Smooth muscle cell of the brain vasculature (primary cell): Measurements from ENCODE around the gene MAP7.
"Not testable (repeated sequence)": the region's sequence is repeated elsewhere in the genome, so short reads cannot be mapped to it uniquely, and the experiment has no call there.

Experiments
- DNase-seq: peaks from one replicate; pipeline ENCODE4 v3.0.0-alpha.2; 2012; ENCODE audit warnings: low read depth, low spot score

MAP7 gene

GRCh38 chr6:136338486-136338885 lies 211.7 kb downstream of the MAP7 start:
- DNase-seq, result no peak

GRCh38 chr6:136337606-136338005 lies 212.6 kb downstream of the MAP7 start:
- no peak for DNase-seq

- DNase-seq, result no peak
These were observed 213.1 kb downstream of the MAP7 start for GRCh38 chr6:136337121-136337520.

GRCh38 chr6:136335736-136336363 lies 214.4 kb downstream of the MAP7 start:
- DNase-seq, result no peak

GRCh38 chr6:136334853-136335252 lies 215.4 kb downstream of the MAP7 start:
- no peak for DNase-seq

GRCh38 chr6:136334465-136334846 lies 215.8 kb downstream of the MAP7 start:
- no peak for DNase-seq

- DNase-seq, result no peak
These were observed 216.3 kb downstream of the MAP7 start for GRCh38 chr6:136333824-136334464.

GRCh38 chr6:136331461-136331860 lies 218.8 kb downstream of the MAP7 start:
- DNase-seq, result no peak

GRCh38 chr6:136330634-136331033 lies 219.6 kb downstream of the MAP7 start:
- no peak for DNase-seq

GRCh38 chr6:136326038-136326553 lies 224.1 kb downstream of the MAP7 start:
- DNase-seq, result no peak

- no peak for DNase-seq
These were observed 225.4 kb downstream of the MAP7 start for GRCh38 chr6:136324686-136325380.

GRCh38 chr6:136323431-136324112 lies 226.7 kb downstream of the MAP7 start:
- no peak for DNase-seq

GRCh38 chr6:136319732-136320131 lies 230.5 kb downstream of the MAP7 start:
- DNase-seq, result no peak

- DNase-seq, result no peak
These were observed 231.5 kb downstream of the MAP7 start for GRCh38 chr6:136318676-136319075.

- no peak for DNase-seq
These were observed 232.3 kb downstream of the MAP7 start for GRCh38 chr6:136317971-136318370.

- peak; percentile 39 for DNase-seq
These were observed 233.1 kb downstream of the MAP7 start for GRCh38 chr6:136317021-136317694.

GRCh38 chr6:136315594-136315993 lies 234.6 kb downstream of the MAP7 start:
- no peak for DNase-seq

- DNase-seq, result no peak
These were observed 237.2 kb downstream of the MAP7 start for GRCh38 chr6:136312975-136313374.

GRCh38 chr6:136309729-136310311 lies 240.4 kb downstream of the MAP7 start:
- DNase-seq, result no peak

- no peak for DNase-seq
These were observed 241.1 kb downstream of the MAP7 start for GRCh38 chr6:136309171-136309570.

- DNase-seq, result not testable (repeated sequence)
These were observed 241.8 kb downstream of the MAP7 start for GRCh38 chr6:136308469-136308868.
